Hepatocyte (in vitro differentiated cells): ENCODE measurements around the gene ATN1. TPM values are rescaled to one million over a fixed set of nuclear protein-coding genes. Genes with fewer than 3 reads are reported as not detected.

Source experiments
- DNase-seq: peaks from one replicate; pipeline ENCODE4 v3.0.0-alpha.2; 2016; ENCODE audit warnings: low spot score
- H2AFZ ChIP-seq: fragments of 200-600 bp; sonication (generic); 2 replicates; pipeline ENCODE4 v1.6.0; 2016; ENCODE audit warnings: antibody characterized with exemption, mild to moderate bottlenecking
- H3K27ac ChIP-seq: fragments of 200-600 bp; sonication (generic); 2 replicates; pipeline ENCODE4 v1.5.1; 2016; ENCODE audit warnings: mild to moderate bottlenecking
- H3K27me3 ChIP-seq: fragments of 200-600 bp; sonication (generic); 2 replicates; pipeline ENCODE4 v1.6.1; 2016
- H3K36me3 ChIP-seq: fragments of 200-600 bp; sonication (generic); replicated peaks from 2 replicates; pipeline ENCODE4 v1.5.1; 2016; ENCODE audit warnings: low read depth; ENCODE audit not compliant: insufficient read depth
- H3K4me1 ChIP-seq: fragments of 200-600 bp; sonication (generic); 2 replicates; pipeline ENCODE4 v1.5.1; 2016; ENCODE audit warnings: mild to moderate bottlenecking, moderate library complexity; ENCODE audit not compliant: insufficient read depth
- H3K4me2 ChIP-seq: fragments of 200-600 bp; sonication (generic); 2 replicates; pipeline ENCODE4 v1.6.0; 2016
- H3K4me3 ChIP-seq: fragments of 200-600 bp; sonication (generic); 2 replicates; pipeline ENCODE4 v1.5.1; 2016; ENCODE audit warnings: mild to moderate bottlenecking
- H3K79me2 ChIP-seq: fragments of 200-600 bp; sonication (generic); 2 replicates; pipeline ENCODE4 v1.6.0; 2017; ENCODE audit warnings: mild to moderate bottlenecking
- H3K9me2 ChIP-seq: fragments of 200-600 bp; sonication (generic); replicated peaks from 2 replicates; pipeline ENCODE4 v1.6.0; 2017; ENCODE audit warnings: mild to moderate bottlenecking; ENCODE audit not compliant: insufficient read depth
- H3K9me3 ChIP-seq: fragments of 200-600 bp; sonication (generic); 2 replicates; pipeline ENCODE4 v1.5.1; 2016; ENCODE audit warnings: low read depth, mild to moderate bottlenecking
- H4K20me1 ChIP-seq: fragments of 200-600 bp; sonication (generic); 2 replicates; pipeline ENCODE4 v1.6.0; 2016; ENCODE audit warnings: mild to moderate bottlenecking; ENCODE audit not compliant: insufficient read depth, poor library complexity, severe bottlenecking
- CTCF ChIP-seq: fragments of 200-600 bp; sonication (generic); IDR thresholded peaks from 2 replicates; pipeline ENCODE4 v1.5.1; 2016; ENCODE audit warnings: antibody characterized with exemption, mild to moderate bottlenecking; ENCODE audit not compliant: poor library complexity
- EZH2 ChIP-seq: fragments of 200-600 bp; sonication (generic); IDR thresholded peaks from 2 replicates; pipeline ENCODE4 v1.6.1; 2016; ENCODE audit warnings: antibody characterized with exemption, mild to moderate bottlenecking, borderline replicate concordance
- EZH2phosphoT487 ChIP-seq: fragments of 200-600 bp; sonication (generic); IDR thresholded peaks from one replicate; pipeline ENCODE4 v1.6.1; 2018; ENCODE audit warnings: antibody characterized with exemption, mild to moderate bottlenecking, low read depth, moderate library complexity; ENCODE audit not compliant: unreplicated experiment, severe bottlenecking
- WGBS: methylation state at CpG from one replicate; pipeline ENCODE4 v1.1.6; 2016; ENCODE audit warnings: low lambda C conversion rate; ENCODE audit errors: missing lambda C conversion rate; 5-methylcytosine and 5-hydroxymethylcytosine counted together
- polyA plus RNA-seq: library from polyadenylated mRNA; unstranded; fragments of >200 nt; fragmentation: Nextera tagmentation; extraction: Ambion mirVana; gene quantifications from 2 replicates; pipeline ENCODE4 v1.2.1, GENCODE V29; 2016
- total RNA-seq: library from RNA; depleted of rRNA; stranded (reverse); fragments of >200 nt; gene quantifications from 2 replicates; pipeline ENCODE4 v1.2.3, GENCODE V29; 2014

ATN1 gene
- total and polyA plus RNA-seq, 2 experiments from 2014 or later, result 15.8 to 32.7 TPM

- no peaks in the 10 kb centered on the region for H3K79me2 ChIP-seq
- no peaks in the 10 kb centered on the region for H4K20me1 ChIP-seq
- DNase-seq, result no peak
- H3K4me2 ChIP-seq, result no peak overlapping the region
- H3K36me3 ChIP-seq, result no peaks in the 10 kb centered on the region
- H3K27me3 ChIP-seq, result no peaks in the 10 kb centered on the region
- WGBS, result 93% methylated on average over 15 of the region's 15 CpGs
- no peak overlapping the region for H2AFZ ChIP-seq
- no peak overlapping the region for H3K4me3 ChIP-seq
- H3K4me1 ChIP-seq, result peaks cover 3% of the 10 kb centered on the region
- H3K9me2 ChIP-seq, result no peaks in the 10 kb centered on the region
- H3K9me3 ChIP-seq, result no peaks in the 10 kb centered on the region
- TF ChIP-seq EZH2 (no peak), EZH2phosphoT487 (no peak), CTCF (no peak)
- H3K27ac ChIP-seq, result peak overlapping the region; percentile 62
These were observed 25.2 kb downstream of the ATN1 start for GRCh38 chr12:6952863-6953441.

GRCh38 chr12:6953442-6954315 is 25.9 kb downstream of the ATN1 start:
- no peak for DNase-seq
- Histone ChIP-seq H3K27ac (peak overlapping the region; percentile 71), H3K4me1 (peaks cover 3% of the 10 kb centered on the region), H4K20me1 (no peaks in the 10 kb centered on the region), H3K9me3 (no peaks in the 10 kb centered on the region), H3K27me3 (no peaks in the 10 kb centered on the region), H3K4me2 (no peak overlapping the region), H3K9me2 (no peaks in the 10 kb centered on the region), H3K79me2 (no peaks in the 10 kb centered on the region), H3K4me3 (no peak overlapping the region), H3K36me3 (no peaks in the 10 kb centered on the region), H2AFZ (no peak overlapping the region)
- WGBS, result 82% methylated on average over 17 of the region's 24 CpGs
- TF ChIP-seq CTCF (no peak), EZH2phosphoT487 (no peak), EZH2 (no peak)

GRCh38 chr12:6954316-6955107 is 26.8 kb downstream of the ATN1 start:
- Histone ChIP-seq H3K9me3 (no peaks in the 10 kb centered on the region), H3K79me2 (no peaks in the 10 kb centered on the region), H3K27me3 (no peaks in the 10 kb centered on the region), H3K36me3 (no peaks in the 10 kb centered on the region), H3K9me2 (no peaks in the 10 kb centered on the region), H3K4me2 (no peak overlapping the region), H3K27ac (peak overlapping the region; percentile 71), H3K4me3 (no peak overlapping the region), H4K20me1 (no peaks in the 10 kb centered on the region), H3K4me1 (peaks cover 3% of the 10 kb centered on the region), H2AFZ (no peak overlapping the region)
- TF ChIP-seq CTCF (no peak), EZH2 (no peak), EZH2phosphoT487 (no peak)
- WGBS, result 95% methylated on average over 21 of the region's 21 CpGs
- DNase-seq, result no peak
